ENCODE data around the gene PSKH1.

GRCh38 chr16:67928147-67928546, 35.1 kb downstream of the PSKH1 start:
- no peak for TF ChIP-seq POLR2A (IDR thresholded peaks at IDR 0.05)
- TF ChIP-seq CTCF (IDR thresholded peaks at IDR 0.05), result no peak

Data from testis (tissue), 2 donors.